GM12864 (cell line): Measurements from ENCODE around the gene RNASE12.
"Not testable (repeated sequence)": the region's sequence is repeated elsewhere in the genome, so short reads cannot be mapped to it uniquely, and the experiment has no call there.

Experiments
- DNase-seq: peaks from one replicate; pipeline ENCODE4 v3.0.0-alpha.2; 2011; ENCODE audit warnings: low read depth
- H3K4me3 ChIP-seq: 2 replicates; pipeline ENCODE4 v1.5.1; 2011; ENCODE audit warnings: mild to moderate bottlenecking, low read depth, low read length, control low read depth
- CTCF ChIP-seq: IDR thresholded peaks from 2 replicates; pipeline ENCODE4 v1.5.1; 2011; ENCODE audit warnings: low read depth, mild to moderate bottlenecking, moderate library complexity, low read length, control low read depth, inconsistent platforms; ENCODE audit errors: missing control alignments

The RNASE12 gene

GRCh38 chr14:20620798-20621478 lies 29.8 kb upstream of the RNASE12 start:
- TF ChIP-seq CTCF = no peak
- no peak overlapping the region for H3K4me3 ChIP-seq
- DNase-seq = no peak

- H3K4me3 ChIP-seq, DNase-seq: not testable (repeated sequence)
Observed at GRCh38 chr14:20619688-20620087, 28.5 kb upstream of the RNASE12 start.

GRCh38 chr14:20618271-20618749 lies 27.1 kb upstream of the RNASE12 start:
- no peak for DNase-seq
- TF ChIP-seq CTCF = no peak

DNA sequence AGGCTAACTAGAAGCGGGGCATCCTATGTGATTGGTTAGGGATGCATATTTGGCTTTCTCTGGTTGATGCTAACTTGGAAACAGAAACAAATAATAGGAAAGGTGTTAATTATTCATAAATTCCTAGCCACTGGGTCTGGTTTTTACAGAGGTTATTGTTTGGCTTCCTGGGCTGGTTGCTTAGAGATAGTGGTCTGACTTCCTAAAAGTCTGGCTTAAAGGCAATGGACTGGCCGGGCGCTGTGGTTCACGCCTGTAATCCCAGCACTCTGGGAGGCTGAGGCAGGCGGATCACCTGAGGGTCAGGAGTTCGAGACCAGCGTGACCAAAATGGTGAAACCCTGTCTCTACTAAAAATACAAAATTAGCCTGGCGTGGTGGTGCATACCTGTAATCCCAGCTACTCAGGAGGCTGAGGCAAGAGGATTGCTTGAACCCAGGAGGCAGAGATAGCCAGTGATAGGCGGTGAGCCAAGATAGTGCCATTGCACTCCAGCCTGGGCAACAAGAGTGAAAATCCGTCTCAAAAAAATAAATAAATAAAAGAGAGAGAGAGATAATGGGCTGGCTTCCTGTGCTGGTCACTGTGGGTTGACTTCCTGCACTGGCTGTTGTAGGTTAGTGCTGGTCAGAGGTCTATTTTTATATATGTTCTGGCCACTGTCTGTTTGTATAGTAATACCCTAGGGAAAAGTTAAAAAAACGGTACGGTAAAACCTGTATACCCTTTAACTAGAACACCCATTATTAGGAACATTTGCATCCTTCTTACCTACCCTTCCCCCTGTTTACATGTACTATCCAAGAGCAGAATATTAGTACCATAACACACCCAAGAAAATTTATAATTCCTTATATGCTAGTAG lies 26.2 kb upstream of the RNASE12 start:
- no peak for TF ChIP-seq CTCF
- DNase-seq = no peak
- H3K4me3 ChIP-seq = no peak overlapping the region

More at GRCh38 chr14:20618271-20618749, 27.1 kb upstream of the RNASE12 start:
- H3K4me3 ChIP-seq = no peak overlapping the region

- H3K4me3 ChIP-seq = no peak overlapping the region
- TF ChIP-seq CTCF = no peak
- DNase-seq = no peak
Observed at GRCh38 chr14:20615996-20616395, 24.8 kb upstream of the RNASE12 start.

- DNase-seq = no peak
- no peak for TF ChIP-seq CTCF
- H3K4me3 ChIP-seq = peak overlapping the region; percentile 50
Observed at GRCh38 chr14:20614038-20614840, 23.1 kb upstream of the RNASE12 start.
